Motor neuron (in vitro differentiated cells): ENCODE measurements around the gene NME4. TPM values are rescaled to one million over a fixed set of nuclear protein-coding genes. Genes with fewer than 3 reads are reported as not detected.
"Not testable (repeated sequence)": the region's sequence is repeated elsewhere in the genome, so short reads cannot be mapped to it uniquely, and the experiment has no call there.

Experiments
- ATAC-seq, 8 experiments: fragments of 200-7000 bp; cut with Tn5 transposase; replicated peaks in 6 of 8; 2 replicates each; pipeline ENCODE4 v1.8.0; 2021; ENCODE audit warnings: mild to moderate bottlenecking in 8 of 8, moderate library complexity in 8 of 8
- H3K27ac ChIP-seq, 2 donors: fragments of 250-450 bp; sonication (Bioruptor Pico); 2 replicates each; pipeline ENCODE4 v1.9.0; 2021; ENCODE audit warnings: antibody characterized with exemption in 2 of 2, mild to moderate bottlenecking in 2 of 2, moderate library complexity in 1 of 2
- H3K4me1 ChIP-seq, 2 donors: fragments of 250-450 bp; sonication (Bioruptor Pico); replicated peaks in 1 of 2; 2 replicates each; pipeline ENCODE4 v1.6.1; 2021; ENCODE audit warnings: antibody characterized with exemption in 2 of 2, mild to moderate bottlenecking in 2 of 2, moderate library complexity in 1 of 2
- H3K4me3 ChIP-seq, 5 donors: fragments of 250-450 bp; sonication (Bioruptor Pico); 2 replicates each; pipeline ENCODE4 v1.9.0; 2021; ENCODE audit warnings: antibody characterized with exemption in 5 of 5, mild to moderate bottlenecking in 5 of 5, moderate library complexity in 4 of 5
- WGBS, 10 experiments: fragments of 450-650 bp; shearing (Covaris generic); methylation state at CpG; one replicate each; pipeline ENCODE4 v1.0.0; 2022; 5-methylcytosine and 5-hydroxymethylcytosine counted together
- in situ Hi-C, 9 experiments: fragments of 400-800 bp; cut with MboI; loops; one replicate each; pipeline ENCODE4 v1.15.0; 2021; ENCODE audit warnings: low sequenced_read_pairs in 9 of 9, low pct_unique_long_range_greater_than_20kb in 2 of 9; ENCODE audit not compliant: unreplicated experiment in 9 of 9
- total RNA-seq, 8 experiments: library from RNA; unstranded; fragments of 300-600 nt; gene quantifications; 2 replicates each; pipeline versions ENCODE4 v1.2.3 to v1.2.4, GENCODE V29; 2022

The NME4 gene
- total RNA-seq, 8 experiments from 2014 or later, result 24.9 to 88.9 (median 54.0) TPM

DNA sequence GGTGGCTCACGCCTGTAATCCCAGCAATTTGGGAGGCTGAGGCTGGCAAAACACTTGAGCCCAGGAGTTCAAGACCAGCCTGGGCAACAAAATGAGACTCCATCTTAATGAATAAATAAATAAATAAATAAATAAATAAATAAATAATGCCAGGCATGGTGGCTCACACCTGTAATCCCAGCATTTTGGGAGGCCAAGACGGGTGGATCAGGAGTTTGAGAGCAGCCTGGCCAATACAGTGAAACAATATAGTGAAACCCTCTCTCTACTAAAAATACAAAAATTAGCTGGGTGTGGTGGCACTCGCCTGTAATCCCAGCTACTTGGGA, 18.1 kb downstream of the NME4 start:
- H3K4me1 ChIP-seq, ATAC-seq, in situ Hi-C loops, H3K27ac ChIP-seq, H3K4me3 ChIP-seq: not testable (repeated sequence)
- WGBS, 10 experiments, result 83 to 100% (median 100%) methylated on average over 1 to 2 of the region's 3 CpGs; no CpG with 5 or more reads in 6 of the 10 experiments

DNA sequence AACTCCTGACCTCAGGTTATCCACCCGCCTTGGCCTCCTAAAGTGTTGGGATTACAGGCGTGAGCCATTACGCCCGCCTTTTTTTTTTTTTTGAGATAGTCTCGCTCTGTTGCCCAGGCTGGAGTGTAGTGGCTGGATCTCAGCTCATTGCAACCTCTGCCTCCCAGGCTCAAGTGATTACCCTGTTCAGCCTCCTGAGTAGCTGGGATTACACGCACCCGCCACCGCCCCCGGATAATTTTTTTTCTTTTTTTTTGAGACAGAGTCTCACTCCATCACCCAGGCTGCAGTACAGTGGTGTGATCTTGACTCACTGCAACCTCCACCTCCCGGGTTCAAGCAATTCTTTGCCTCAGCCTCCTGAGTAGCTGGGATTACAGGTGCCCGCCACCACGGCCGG, 25.2 kb downstream of the NME4 start:
- in situ Hi-C loops, ATAC-seq, H3K27ac ChIP-seq, H3K4me3 ChIP-seq: not testable (repeated sequence)
- peaks cover 13 to 14% of the 10 kb centered on the region in 2 donors for H3K4me1 ChIP-seq
- WGBS, 10 experiments, result 73 to 100% (median 94%) methylated on average over 1 to 9 of the region's 13 CpGs; no CpG with 5 or more reads in 3 of the 10 experiments

DNA sequence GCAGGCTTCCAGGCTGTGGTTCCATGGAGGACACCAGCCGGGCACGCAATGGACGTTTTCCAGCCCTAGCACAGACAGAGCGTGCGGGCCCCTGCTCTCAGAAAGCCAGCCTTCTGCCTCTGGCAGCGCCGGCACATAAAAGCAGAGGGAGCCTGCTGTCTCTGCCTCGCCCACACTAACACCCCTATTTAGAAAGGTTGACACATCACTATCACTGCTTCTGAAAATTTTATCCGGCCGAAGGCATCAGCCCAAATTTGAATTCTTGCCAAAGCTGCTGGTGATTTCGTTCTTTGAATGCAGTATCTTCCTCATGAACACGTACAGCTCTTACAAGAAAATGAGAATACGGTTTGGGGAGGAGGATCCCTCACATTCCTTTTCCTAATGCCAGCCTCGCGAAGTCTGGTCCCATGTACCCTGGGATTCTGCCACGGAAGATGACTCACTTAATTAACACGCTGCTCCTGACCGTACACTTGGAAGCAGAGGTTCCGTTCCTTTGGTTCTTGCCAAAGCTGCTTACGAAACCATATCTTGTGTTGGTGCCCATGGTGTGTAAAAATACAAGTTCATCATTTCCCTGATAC, 27.1 kb downstream of the NME4 start:
- H3K4me3 ChIP-seq, result peak overlapping the region; percentile 68 to 94 (median 80)
- H3K4me1 ChIP-seq, result peaks cover 25 to 29% of the 10 kb centered on the region in 2 donors
- H3K27ac ChIP-seq, result no peak overlapping the region
- in situ Hi-C loops, result no loop called here
- WGBS, 10 experiments, result 4 to 83% (median 54%) methylated on average over 1 to 13 of the region's 20 CpGs; no CpG with 5 or more reads in 1 of the 10 experiments
- ATAC-seq, result peak in 2 of 8 experiments; percentile 12 to 18

DNA sequence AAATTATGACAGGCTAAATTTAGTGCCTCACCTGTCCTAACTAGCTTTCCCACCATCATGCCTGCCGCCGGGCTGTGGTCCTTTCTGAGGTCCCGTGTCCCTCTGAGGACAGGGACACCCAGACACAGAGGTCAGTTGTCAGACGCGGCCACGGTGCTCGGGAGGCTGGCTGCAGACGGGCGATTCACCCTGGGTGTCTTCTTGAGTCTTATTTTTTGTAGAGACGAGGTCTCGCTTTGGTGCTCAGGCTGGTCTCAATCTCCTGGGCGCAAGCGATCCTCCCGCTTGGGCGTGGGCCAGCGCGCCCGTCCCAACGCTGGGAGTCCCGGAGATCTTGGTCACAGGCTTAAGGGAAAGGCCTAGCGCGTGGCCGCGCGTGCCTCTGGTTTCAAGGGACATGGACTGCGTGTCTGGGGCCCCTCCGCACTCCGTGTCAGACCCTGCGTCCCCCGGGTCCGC, 27.7 kb downstream of the NME4 start:
- peak overlapping the region; percentile 68 to 94 (median 80) for H3K4me3 ChIP-seq
- in situ Hi-C loops, result no loop called here
- WGBS, 10 experiments, result 0 to 33% (median 10%) methylated on average over 2 to 10 of the region's 31 CpGs; no CpG with 5 or more reads in 4 of the 10 experiments
- H3K4me1 ChIP-seq, result peaks cover 27 to 29% of the 10 kb centered on the region in 2 donors
- H3K27ac ChIP-seq, result peak overlapping the region; percentile 76 to 89
- peak in 3 of 8 experiments; percentile 5 to 25 (median 16) for ATAC-seq

DNA sequence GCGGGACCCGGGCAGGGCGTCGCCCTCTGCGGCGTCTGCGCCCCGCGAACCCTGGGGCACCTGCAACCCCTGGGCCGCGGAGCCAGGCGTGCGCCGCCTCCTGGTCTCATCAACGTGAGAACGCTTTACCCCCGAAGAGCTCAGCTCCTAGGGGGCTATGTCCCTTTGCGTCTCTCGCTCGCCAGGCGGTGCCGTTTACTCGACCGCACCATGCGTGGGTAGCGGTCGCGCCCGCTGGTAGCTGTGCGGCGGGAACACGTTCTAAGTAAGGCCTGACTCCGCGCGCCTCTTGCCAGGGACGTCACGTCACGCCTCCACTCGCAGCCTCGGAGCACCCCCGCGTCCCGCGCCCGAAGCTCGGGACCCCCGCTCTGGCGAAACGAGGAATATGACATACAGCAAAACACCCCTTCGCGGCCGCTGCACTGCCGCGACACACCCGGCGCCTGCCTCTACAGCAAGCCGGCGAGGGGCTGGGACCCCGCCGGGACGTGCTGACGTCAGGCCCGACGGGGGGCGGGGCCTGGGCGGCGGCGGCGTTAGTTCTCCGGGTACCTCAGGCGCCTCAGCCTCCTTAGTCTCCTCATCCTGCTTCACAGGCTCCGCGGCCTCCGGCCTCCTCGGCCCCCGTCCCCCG, 28.2 kb downstream of the NME4 start, which contains the start of gene RAB11FIP3:
RAB11FIP3 (plus strand) TSS at position 568 of the 637 bp plus-strand sequence. CDS start 358 bp downstream, outside the sequence.
- H3K4me1 ChIP-seq, result peaks cover 30 to 32% of the 10 kb centered on the region in 2 donors
- ATAC-seq, result peak; percentile 75 to 93 (median 86)

DNA sequence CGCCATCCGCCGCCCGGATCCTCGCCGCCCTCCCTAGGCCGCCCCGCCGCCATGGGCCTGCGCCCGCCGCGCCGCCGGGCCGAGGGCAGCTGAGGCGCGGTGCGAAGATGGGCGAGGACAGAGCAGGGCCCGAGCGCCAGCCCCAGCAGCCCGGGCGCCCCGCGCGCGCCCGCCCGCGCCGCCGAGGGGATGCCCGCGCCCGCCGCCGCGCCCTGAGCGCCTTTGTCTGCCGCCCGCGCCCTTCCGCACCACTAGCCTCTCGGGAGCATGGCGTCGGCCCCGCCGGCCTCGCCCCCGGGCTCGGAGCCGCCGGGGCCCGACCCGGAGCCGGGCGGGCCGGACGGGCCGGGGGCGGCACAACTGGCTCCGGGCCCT, 28.7 kb downstream of the NME4 start:
- peak; percentile 40 to 74 (median 56) for ATAC-seq
- in situ Hi-C loops, result no loop called here
- H3K27ac ChIP-seq, result peak overlapping the region; percentile 76 to 89
- H3K4me1 ChIP-seq, result peaks cover 32 to 33% of the 10 kb centered on the region in 2 donors
- peak overlapping the region; percentile 68 to 94 (median 80) for H3K4me3 ChIP-seq
- WGBS, 10 experiments, result no CpG with 5 or more reads among the region's 63 CpGs

More for the DNA sequence above, 28.2 kb downstream of the NME4 start, which contains the start of gene RAB11FIP3:
- peak within 1 kb of the TSS; percentile 68 to 94 (median 80) for H3K4me3 ChIP-seq
- peak within 1 kb of the TSS; percentile 76 to 89 for H3K27ac ChIP-seq
- WGBS, 10 experiments, result 0% methylated on average over 2 of the region's 77 CpGs; no CpG with 5 or more reads in 9 of the 10 experiments
- in situ Hi-C loops, result no loop called here

DNA sequence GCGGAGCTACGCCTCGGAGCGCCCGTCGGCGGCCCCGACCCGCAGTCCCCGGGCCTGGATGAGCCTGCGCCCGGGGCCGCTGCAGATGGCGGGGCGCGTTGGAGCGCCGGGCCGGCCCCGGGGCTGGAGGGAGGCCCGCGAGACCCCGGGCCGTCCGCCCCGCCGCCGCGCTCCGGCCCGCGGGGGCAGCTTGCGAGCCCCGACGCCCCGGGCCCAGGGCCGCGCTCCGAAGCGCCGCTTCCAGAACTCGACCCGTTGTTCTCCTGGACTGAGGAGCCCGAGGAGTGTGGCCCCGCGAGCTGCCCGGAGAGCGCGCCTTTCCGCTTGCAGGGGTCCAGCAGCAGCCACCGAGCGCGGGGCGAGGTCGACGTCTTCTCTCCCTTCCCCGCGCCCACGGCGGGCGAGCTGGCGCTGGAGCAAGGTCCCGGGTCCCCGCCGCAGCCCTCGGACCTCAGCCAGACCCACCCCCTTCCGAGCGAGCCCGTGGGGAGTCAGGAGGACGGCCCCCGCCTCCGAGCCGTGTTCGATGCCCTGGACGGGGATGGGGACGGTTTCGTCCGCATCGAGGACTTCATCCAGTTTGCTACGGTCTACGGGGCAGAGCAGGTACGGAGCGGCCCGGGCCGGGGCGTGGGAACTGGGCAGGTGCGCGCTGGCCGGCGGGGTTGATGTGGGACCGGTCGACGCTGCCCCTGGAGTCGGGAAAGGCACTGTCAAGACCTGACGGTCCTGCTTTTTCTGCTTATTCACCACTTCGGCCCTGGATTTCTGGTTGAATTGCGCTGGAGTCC, 29.3 kb downstream of the NME4 start:
- Histone ChIP-seq H3K4me1 (peaks cover 32 to 33% of the 10 kb centered on the region in 2 donors), H3K27ac (peak overlapping the region; percentile 76 to 89), H3K4me3 (peak overlapping the region; percentile 68 to 94 (median 80))
- WGBS, 10 experiments, result no CpG with 5 or more reads among the region's 97 CpGs
- in situ Hi-C loops, result no loop called here
- ATAC-seq, result peak in 3 of 8 experiments; percentile 2 to 22 (median 6)

DNA sequence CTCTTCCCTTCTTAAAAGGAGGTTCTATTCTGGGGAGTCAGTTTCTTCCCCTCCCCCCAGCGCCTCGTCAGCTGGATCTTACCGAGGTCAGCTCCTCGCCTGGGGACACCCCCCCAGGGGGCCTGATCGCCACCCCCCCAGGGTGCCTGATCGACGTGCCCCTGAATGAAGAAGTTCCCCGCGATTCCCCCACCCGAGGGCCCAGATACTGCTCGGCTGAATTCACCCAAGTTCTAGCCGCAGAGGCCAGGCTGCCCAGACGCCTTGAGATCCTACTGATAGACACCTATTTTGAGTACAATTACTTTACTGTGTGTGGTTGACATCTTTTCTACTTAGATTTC, 29.9 kb downstream of the NME4 start:
- in situ Hi-C loops, result no loop called here
- peaks cover 32 to 33% of the 10 kb centered on the region in 2 donors for H3K4me1 ChIP-seq
- H3K4me3 ChIP-seq, result peak overlapping the region; percentile 68 to 94 (median 80)
- 0% methylated on average over 2 of the region's 13 CpGs; no CpG with 5 or more reads in 8 of the 10 experiments for WGBS, 10 experiments
- no peak overlapping the region for H3K27ac ChIP-seq
- no peak for ATAC-seq

DNA sequence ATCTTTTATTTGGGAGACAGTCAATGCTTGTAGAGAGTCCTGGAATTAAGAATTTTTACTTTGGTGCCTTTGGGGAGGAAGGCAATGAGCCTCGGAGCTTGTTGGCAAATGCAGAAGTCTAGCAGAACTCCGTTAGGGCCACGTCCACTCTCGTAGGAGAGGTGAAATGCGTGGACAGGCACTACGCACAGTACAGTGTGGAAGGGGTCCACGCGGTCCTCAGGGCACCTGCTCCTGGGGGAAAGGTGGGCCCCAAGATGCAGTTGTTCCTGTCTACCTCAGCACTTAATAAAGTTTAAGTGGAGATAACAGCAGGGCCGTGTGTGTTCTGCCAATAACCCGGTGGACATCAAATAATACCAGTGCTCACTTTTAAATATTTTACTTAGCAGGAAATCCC, 30.3 kb downstream of the NME4 start:
- no peak for ATAC-seq
- peak overlapping the region; percentile 68 to 94 (median 80) for H3K4me3 ChIP-seq
- in situ Hi-C loops, result no loop called here

DNA sequence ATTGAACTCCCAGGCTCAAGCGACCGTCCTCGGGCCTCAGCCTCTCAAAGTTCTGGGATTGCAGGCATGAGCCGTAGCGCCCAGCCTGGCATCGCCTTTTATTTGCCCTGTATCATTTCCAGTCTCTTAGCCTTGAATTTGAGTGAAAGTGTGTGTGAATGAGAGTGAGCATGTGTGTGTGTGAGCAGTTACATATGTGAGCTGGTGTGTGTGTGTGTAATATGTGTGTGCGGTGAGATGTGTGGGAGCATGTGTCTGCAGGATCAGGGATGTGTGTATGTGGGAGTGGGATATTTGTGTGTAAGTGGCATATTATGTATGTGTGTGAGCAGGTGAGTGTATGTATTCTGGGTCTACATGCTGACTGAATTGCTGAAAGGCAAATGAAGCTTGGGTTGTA, 33.9 kb downstream of the NME4 start:
- WGBS, 10 experiments, result 80 to 100% (median 90%) methylated on average over 1 to 2 of the region's 7 CpGs; no CpG with 5 or more reads in 6 of the 10 experiments

More for the DNA sequence above, 30.3 kb downstream of the NME4 start:
- 0 to 100% (median 43%) methylated on average over 1 to 9 of the region's 10 CpGs for WGBS, 10 experiments
- H3K27ac ChIP-seq, result no peak overlapping the region
- peaks cover 32 to 33% of the 10 kb centered on the region in 2 donors for H3K4me1 ChIP-seq

DNA sequence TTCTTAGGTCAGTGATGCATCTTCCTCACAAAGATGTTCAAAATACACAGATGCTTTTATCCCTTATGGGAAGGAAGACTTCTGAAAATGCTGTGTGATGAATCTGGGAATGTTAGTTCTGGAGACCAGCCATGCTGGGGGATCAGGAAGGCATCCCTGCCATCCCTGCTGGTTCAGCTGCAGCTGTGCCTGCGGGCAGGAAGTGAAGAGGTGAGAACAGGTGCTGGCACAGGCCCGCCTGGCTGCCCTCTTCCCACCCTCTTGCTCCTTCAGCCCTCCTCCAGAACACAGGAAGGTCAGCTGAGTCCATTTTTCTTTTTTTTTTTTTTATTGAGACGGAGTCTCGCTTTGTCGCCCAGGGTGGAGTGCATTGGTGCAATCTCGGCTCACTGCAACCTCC, 43.6 kb downstream of the NME4 start:
- Histone ChIP-seq H3K4me1 (peaks cover 3 to 8% of the 10 kb centered on the region in 2 donors), H3K4me3 (no peak overlapping the region), H3K27ac (no peak overlapping the region)
- no peak for ATAC-seq
- in situ Hi-C loops, result no loop called here
- WGBS, 10 experiments, result 60 to 100% (median 94%) methylated on average over 1 to 3 of the region's 6 CpGs; no CpG with 5 or more reads in 4 of the 10 experiments

More for the DNA sequence above, 33.9 kb downstream of the NME4 start:
- no peak for ATAC-seq
- in situ Hi-C loops, result no loop called here
- H3K27ac ChIP-seq, result no peak overlapping the region
- H3K4me1 ChIP-seq, result peaks cover 19 to 21% of the 10 kb centered on the region in 2 donors
- H3K4me3 ChIP-seq, result no peak overlapping the region

DNA sequence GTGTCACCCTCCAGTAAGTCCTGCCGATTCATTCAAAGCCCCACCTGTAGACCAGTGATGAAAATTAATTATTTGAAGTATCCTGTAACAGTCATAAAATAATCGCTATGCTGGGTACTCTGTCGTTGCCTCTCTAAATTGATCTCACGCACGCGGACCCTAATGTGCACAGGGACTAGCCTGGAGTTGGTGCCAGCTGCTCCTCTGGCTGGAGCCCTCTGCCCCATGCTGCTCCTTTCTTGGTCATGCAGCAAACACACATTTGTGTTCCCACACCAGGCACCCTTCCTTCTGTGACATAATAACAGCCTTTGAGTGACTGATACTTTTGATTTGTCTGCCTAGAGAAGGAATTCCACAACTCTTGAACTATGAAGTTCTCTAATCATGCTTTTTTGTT, 44.4 kb downstream of the NME4 start:
- Histone ChIP-seq H3K4me1 (peaks cover 3 to 8% of the 10 kb centered on the region in 2 donors), H3K4me3 (no peak overlapping the region), H3K27ac (no peak overlapping the region)
- 67 to 100% (median 94%) methylated on average over 1 to 6 of the region's 6 CpGs; no CpG with 5 or more reads in 1 of the 10 experiments for WGBS, 10 experiments
- ATAC-seq, result no peak
- in situ Hi-C loops, result no loop called here

DNA sequence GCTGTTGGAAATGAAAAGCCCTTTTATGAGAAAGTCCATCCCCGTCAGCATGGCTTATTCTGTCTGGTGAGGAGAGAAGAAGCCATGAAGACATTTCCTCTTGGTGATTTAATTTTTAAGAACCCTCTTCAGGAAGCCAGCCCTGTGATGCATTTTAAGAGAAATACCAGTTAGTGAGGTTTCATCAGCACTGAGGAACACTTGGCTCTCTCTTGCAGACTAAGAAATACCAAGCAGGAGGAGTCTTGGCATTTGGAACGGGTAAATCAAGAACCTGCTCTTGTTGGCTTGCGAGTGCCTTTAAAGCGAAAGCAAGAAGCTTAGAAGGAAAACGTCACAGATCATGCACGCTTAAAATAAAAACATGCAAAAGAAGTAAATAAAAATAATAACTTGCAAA, 46.0 kb downstream of the NME4 start:
- peaks cover 3 to 8% of the 10 kb centered on the region in 2 donors for H3K4me1 ChIP-seq
- no peak overlapping the region for H3K27ac ChIP-seq
- no peak for ATAC-seq
- WGBS, 10 experiments, result 76 to 98% (median 96%) methylated on average over 2 to 6 of the region's 6 CpGs
- in situ Hi-C loops, result no loop called here
- no peak overlapping the region for H3K4me3 ChIP-seq
